H1 (cell line): ENCODE results near the gene GABRP. TPM values are rescaled to one million over a fixed set of nuclear protein-coding genes. Genes with fewer than 3 reads are reported as not detected.

Experiments used
- CTCF ChIA-PET: fragments of 300-600 bp; sonication (Branson Sonifier 250); formaldehyde crosslinking; loops from one replicate; lab custom pipeline; 2021; ENCODE audit not compliant: partially characterized antibody; lab: Charles Lee
- POLR2A ChIA-PET: fragments of 300-600 bp; sonication (Branson Sonifier 250); formaldehyde crosslinking; loops from one replicate; lab custom pipeline; 2021; ENCODE audit warnings: inconsistent platforms; ENCODE audit not compliant: partially characterized antibody; lab: Charles Lee
- DNase-seq, 2 experiments: peaks; one replicate each; pipeline versions ENCODE4 v3.0.0 to v3.0.0-alpha.2; 2010 to 2022; ENCODE audit warnings: low spot score in 2 of 2, low read depth in 1 of 2, mixed read lengths in 1 of 2
- FAIRE-seq: peaks from 2 replicates; lab custom pipeline; 2011; peaks lifted over from hg19 to GRCh38; lab: Jason Lieb, UNC
- H2AFZ ChIP-seq: 2 replicates; pipeline ENCODE4 v1.8.1; 2012; ENCODE audit warnings: low read length, inconsistent platforms
- H2AK5ac ChIP-seq: 2 replicates; pipeline ENCODE4 v1.6.1; 2013; ENCODE audit warnings: low read depth, low read length
- H2BK120ac ChIP-seq: replicated peaks from 2 replicates; pipeline ENCODE3; 2013; ENCODE audit warnings: low read depth, low read length, inconsistent platforms
- H2BK12ac ChIP-seq: 2 replicates; pipeline ENCODE4 v1.6.1; 2013; ENCODE audit warnings: low read depth, low read length
- H2BK15ac ChIP-seq: 2 replicates; pipeline ENCODE4 v1.6.1; 2013; ENCODE audit warnings: low read length
- H2BK20ac ChIP-seq: 2 replicates; pipeline ENCODE4 v1.6.1; 2013; ENCODE audit warnings: low read length
- H2BK5ac ChIP-seq: 2 replicates; pipeline ENCODE4 v1.6.1; 2013; ENCODE audit warnings: low read depth, low read length
- H3K14ac ChIP-seq: 2 replicates; pipeline ENCODE4 v1.6.1; 2013; ENCODE audit warnings: inconsistent platforms; ENCODE audit not compliant: insufficient read length
- H3K18ac ChIP-seq: 2 replicates; pipeline ENCODE4 v1.6.1; 2013; ENCODE audit warnings: low read length; ENCODE audit errors: extremely low read depth
- H3K23ac ChIP-seq: 2 replicates; pipeline ENCODE4 v1.6.1; 2013; ENCODE audit warnings: inconsistent platforms; ENCODE audit not compliant: insufficient read length
- H3K23me2 ChIP-seq: 2 replicates; pipeline ENCODE4 v1.6.1; 2013; ENCODE audit warnings: low read depth, low read length
- H3K27ac ChIP-seq: 2 replicates; pipeline ENCODE4 v1.6.1; 2011; ENCODE audit warnings: low read depth, low read length, inconsistent platforms
- H3K27me3 ChIP-seq, 4 experiments: replicated peaks in 1 of 4; 1 replicate in 1 of 4; 2 replicates in 3 of 4; pipeline versions ENCODE4 v1.6.1 to v1.8.1; 2011 to 2013; ENCODE audit warnings: low read length in 3 of 4, mild to moderate bottlenecking in 3 of 4, inconsistent platforms in 2 of 4, mixed read lengths in 2 of 4, moderate library complexity in 1 of 4; ENCODE audit not compliant: control insufficient read depth in 3 of 4, insufficient read depth in 3 of 4; ENCODE audit errors: extremely low read depth in 1 of 4
- H3K36me3 ChIP-seq, 4 experiments: 2 replicates each; pipeline versions ENCODE4 v1.6.1 to v1.8.1; 2011 to 2013; ENCODE audit warnings: mild to moderate bottlenecking in 4 of 4, low read length in 3 of 4, moderate library complexity in 2 of 4, control low read depth in 1 of 4, inconsistent platforms in 1 of 4; ENCODE audit not compliant: insufficient read depth in 4 of 4, control insufficient read depth in 2 of 4
- H3K4ac ChIP-seq: replicated peaks from 2 replicates; pipeline ENCODE3; 2013; ENCODE audit warnings: low read length, low read depth, mixed read lengths, inconsistent platforms; ENCODE audit not compliant: insufficient read length
- H3K4me1 ChIP-seq, 4 experiments: replicated peaks in 1 of 4; 1 replicate in 1 of 4; 2 replicates in 3 of 4; pipeline versions ENCODE4 v1.6.1 to v1.8.1; 2011 to 2013; ENCODE audit warnings: low read length in 3 of 4, inconsistent platforms in 2 of 4, mixed read lengths in 1 of 4; ENCODE audit not compliant: insufficient read depth in 4 of 4, control insufficient read depth in 3 of 4
- H3K4me2 ChIP-seq, 2 experiments: 2 replicates each; pipeline versions ENCODE4 v1.6.1 to v1.8.1; 2011 to 2013; ENCODE audit warnings: low read depth in 2 of 2, low read length in 2 of 2, control low read depth in 1 of 2, inconsistent platforms in 1 of 2, mild to moderate bottlenecking in 1 of 2; ENCODE audit not compliant: insufficient read depth in 1 of 2
- H3K4me3 ChIP-seq, 4 experiments: fragments of 200-600, 300-600 bp in 1 of 4; sonication (generic), shearing (Covaris generic), sonication (Bioruptor Twin) in 1 of 4; 2 replicates each; pipeline versions ENCODE4 v1.5.1 to v1.8.1; 2011 to 2016; ENCODE audit warnings: low read length in 4 of 4, low read depth in 3 of 4, control low read depth in 2 of 4, inconsistent platforms in 2 of 4, mild to moderate bottlenecking in 2 of 4, mixed read lengths in 1 of 4, moderate library complexity in 1 of 4; ENCODE audit not compliant: insufficient read depth in 2 of 4; ENCODE audit errors: extremely low read depth in 1 of 4
- H3K56ac ChIP-seq: replicated peaks from 2 replicates; pipeline ENCODE3; 2013; ENCODE audit warnings: low read depth, mild to moderate bottlenecking, mixed read lengths, low read length, inconsistent platforms; ENCODE audit not compliant: insufficient read length
- H3K79me1 ChIP-seq: 2 replicates; pipeline ENCODE4 v1.6.1; 2013; ENCODE audit warnings: low read depth, low read length, control low read depth
- H3K79me2 ChIP-seq, 2 experiments: 2 replicates each; pipeline versions ENCODE4 v1.6.1 to v1.8.1; 2012 to 2013; ENCODE audit warnings: low read length in 2 of 2, mild to moderate bottlenecking in 2 of 2, inconsistent platforms in 1 of 2; ENCODE audit not compliant: insufficient read depth in 2 of 2, control insufficient read depth in 1 of 2
- H3K9ac ChIP-seq, 4 experiments: replicated peaks in 1 of 4; 1 replicate in 1 of 4; 2 replicates in 3 of 4; pipeline versions ENCODE4 v1.6.1 to v1.8.1; 2011 to 2013; ENCODE audit warnings: low read depth in 3 of 4, low read length in 3 of 4, control low read depth in 2 of 4, mild to moderate bottlenecking in 2 of 4, moderate library complexity in 2 of 4, inconsistent platforms in 1 of 4; ENCODE audit errors: extremely low read depth in 1 of 4
- H3K9me3 ChIP-seq, 2 experiments: 2 replicates each; pipeline versions ENCODE4 v1.6.1 to v1.8.1; 2012 to 2013; ENCODE audit warnings: mild to moderate bottlenecking in 2 of 2, moderate library complexity in 2 of 2, control low read depth in 1 of 2, inconsistent platforms in 1 of 2, low read depth in 1 of 2, low read length in 1 of 2, mixed read lengths in 1 of 2; ENCODE audit not compliant: insufficient read depth in 2 of 2
- H4K20me1 ChIP-seq, 2 experiments: replicated peaks in 1 of 2; 2 replicates each; pipeline versions ENCODE3 to v1.8.1; 2011 to 2013; ENCODE audit warnings: inconsistent platforms in 2 of 2, low read length in 2 of 2, mild to moderate bottlenecking in 1 of 2; ENCODE audit not compliant: insufficient read depth in 2 of 2, control insufficient read depth in 1 of 2
- H4K5ac ChIP-seq: 2 replicates; pipeline ENCODE4 v1.6.1; 2013; ENCODE audit warnings: low read length, low read depth, mixed read lengths, inconsistent platforms; ENCODE audit not compliant: insufficient read length
- H4K8ac ChIP-seq: 2 replicates; pipeline ENCODE4 v1.8.0; 2013; ENCODE audit warnings: mild to moderate bottlenecking, moderate library complexity, low read length, inconsistent platforms; ENCODE audit not compliant: insufficient read depth; ENCODE audit errors: extremely low read depth
- H4K91ac ChIP-seq: replicated peaks from 2 replicates; pipeline ENCODE3; 2013; ENCODE audit warnings: low read length, mixed read lengths, inconsistent platforms; ENCODE audit not compliant: insufficient read length
- ASH2L ChIP-seq: fragments of 200-600, 300-600 bp; sonication (generic); IDR thresholded peaks from one replicate; pipeline ENCODE4 v1.7.1; 2017; ENCODE audit warnings: low read length
- BCL11A ChIP-seq, 2 experiments: IDR thresholded peaks; one replicate each; pipeline ENCODE4 v1.6.1; 2011; ENCODE audit warnings: low read depth in 2 of 2, low read length in 2 of 2, mild to moderate bottlenecking in 2 of 2
- CBX8 ChIP-seq: fragments of 300-800, 300-1000 bp; sonication (generic); IDR thresholded peaks from 2 replicates; pipeline ENCODE4 v1.7.1; 2016; ENCODE audit warnings: low read depth, low read length, borderline replicate concordance
- CHD1 ChIP-seq: IDR thresholded peaks from 2 replicates; pipeline ENCODE4 v1.6.1; 2012; ENCODE audit warnings: low read depth, low read length, improper control_type of control experiment
- EGR1 ChIP-seq: IDR thresholded peaks from 2 replicates; pipeline ENCODE4 v1.6.1; 2011; ENCODE audit warnings: low read depth, low read length, borderline replicate concordance
- FOSL1 ChIP-seq: IDR thresholded peaks from 2 replicates; pipeline ENCODE4 v1.6.1; 2011; ENCODE audit warnings: mild to moderate bottlenecking, low read depth, low read length, moderate library complexity; ENCODE audit not compliant: insufficient read depth
- HDAC2 ChIP-seq, 2 experiments: fragments of 300-600 bp in 1 of 2; sonication (generic) in 1 of 2; IDR thresholded peaks; 2 replicates each; pipeline ENCODE4 v1.6.1; 2011 to 2012; ENCODE audit warnings: low read depth in 2 of 2, low read length in 2 of 2, mild to moderate bottlenecking in 2 of 2, moderate library complexity in 2 of 2, borderline replicate concordance in 1 of 2, inconsistent platforms in 1 of 2
- KDM1A ChIP-seq: fragments of 200-600, 300-600 bp; sonication (generic); IDR thresholded peaks from 2 replicates; pipeline ENCODE4 v1.7.1; 2016; ENCODE audit warnings: mild to moderate bottlenecking, low read length, borderline replicate concordance
- MAFK ChIP-seq: IDR thresholded peaks from 2 replicates; pipeline ENCODE4 v1.6.1; 2012; ENCODE audit warnings: low read depth, mild to moderate bottlenecking, improper control_type of control experiment, low read length
- RFX5 ChIP-seq: IDR thresholded peaks from 2 replicates; pipeline ENCODE4 v1.6.1; 2011; ENCODE audit warnings: low read depth, low read length, improper control_type of control experiment, borderline replicate concordance
- TAF7 ChIP-seq: optimal IDR thresholded peaks from 2 replicates; pipeline ENCODE3; 2011; ENCODE audit warnings: low read depth, mild to moderate bottlenecking, inconsistent platforms, low read length, moderate library complexity, borderline replicate concordance
- YY1 ChIP-seq: IDR thresholded peaks from 2 replicates; pipeline ENCODE4 v1.6.1; 2011; ENCODE audit warnings: low read depth, mild to moderate bottlenecking, low read length
- WGBS, 2 experiments: shearing (Covaris generic) in 1 of 2; methylation state at CpG; one replicate each; pipeline versions ENCODE4 v1.1.6 to v1.1.7; 2013 to 2015; ENCODE audit warnings: low lambda C conversion rate in 2 of 2, mixed read lengths in 2 of 2, inconsistent platforms in 1 of 2, low coverage in 1 of 2, missing lambda C conversion rate in 1 of 2; ENCODE audit not compliant: insufficient replicate concordance in 2 of 2, insufficient coverage in 1 of 2, insufficient read length in 1 of 2; ENCODE audit errors: extremely low coverage in 1 of 2, missing lambda C conversion rate in 1 of 2; 5-methylcytosine and 5-hydroxymethylcytosine counted together
- polyA plus RNA-seq, 7 experiments: library from polyadenylated mRNA; depleted of rRNA in 3 of 7; stranded (reverse) in 5 of 7; unstranded in 2 of 7; fragments of >200 nt in 5 of 7; fragments of 200-250 nt in 2 of 7; gene quantifications; 1 replicate in 5 of 7; 2 replicates in 1 of 7; 4 replicates in 1 of 7; pipeline versions ENCODE4 v1.2.1 to v1.2.3, GENCODE V29; 2011 to 2013; ENCODE audit warnings: missing spikeins in 2 of 7, mixed read lengths in 2 of 7
- total RNA-seq: library from RNA; stranded (reverse); fragmentation: NEBNext Ultra II Directional; extraction: Animal tissue kit (Norgen Biotek cat#: 25700); gene quantifications from 2 replicates; pipeline ENCODE4 v1.2.1, GENCODE V29; 2021
- TF ChIP-seq, protein P1 (sequence below): IDR thresholded peaks from 2 replicates; pipeline ENCODE4 v1.6.1; 2012; ENCODE audit warnings: inconsistent platforms

GABRP gene
- total and polyA plus RNA-seq, 2 of the 8 experiments (the other 6 are each of a cell fraction or from before 2014, with no cell fraction given): 3.7 to 4.0 TPM

DNA sequence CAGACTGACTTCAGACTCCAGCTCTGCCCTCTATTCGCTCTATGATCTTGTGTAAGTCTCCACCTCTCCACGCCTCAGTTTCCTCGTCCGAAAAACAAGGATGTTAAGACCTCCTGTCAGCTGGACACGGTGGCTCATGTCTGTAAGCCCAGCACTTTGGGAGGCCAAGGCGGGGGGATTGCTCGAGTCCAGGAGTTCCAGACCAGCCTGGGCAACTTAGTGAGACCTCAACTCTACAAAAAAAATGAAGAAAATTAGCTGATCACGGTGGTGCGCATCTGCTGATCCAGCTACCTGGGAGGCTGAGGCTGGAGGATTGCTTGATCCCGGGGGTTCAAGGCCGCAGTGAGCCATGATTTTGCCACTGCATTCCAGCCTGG lies 36.6 kb upstream of the GABRP start:
- no peak overlapping the region for H3K56ac ChIP-seq
- peaks cover 3% of the 10 kb centered on the region; the same call in 1 of the 2 replicates for H3K23me2 ChIP-seq
- H4K20me1 ChIP-seq: no peaks in the 10 kb centered on the region
- no peak overlapping the region for H2AFZ ChIP-seq
- peak overlapping the region; percentile 62; the same call in 1 of the 2 replicates for H2BK15ac ChIP-seq
- H3K18ac ChIP-seq: peak overlapping the region; percentile 73
- H3K14ac ChIP-seq: no peak overlapping the region
- no peak overlapping the region; a peak in 1 of 7 replicates for H3K9ac ChIP-seq
- no peak overlapping the region for H4K5ac ChIP-seq
- ChIA-PET POLR2A (interaction anchor here (3.5 to 11.3 kb wide), 3 partner anchors 12 to 41 kb away, joined by 31 to 190 read pairs (median 123); partner anchors contain the start of gene GABRP), CTCF (interaction anchor here (0.7 to 21.2 kb wide), 8 partner anchors 13 to 1941 kb away, joined by 3 to 650 read pairs (median 44); partner anchors contain the start of gene GABRP)
- no peak overlapping the region for H3K23ac ChIP-seq
- H4K8ac ChIP-seq: no peak overlapping the region
- no peak for FAIRE-seq
- peak overlapping the region; percentile 53 for H4K91ac ChIP-seq
- no peaks in the 10 kb centered on the region for H3K9me3 ChIP-seq
- no peak overlapping the region for H3K4me3 ChIP-seq
- H2BK120ac ChIP-seq: no peak overlapping the region
- H2BK20ac ChIP-seq: peak overlapping the region; percentile 19
- no peak overlapping the region for H3K4ac ChIP-seq
- no peak overlapping the region for H3K4me2 ChIP-seq
- peak overlapping the region; percentile 76 for H2BK12ac ChIP-seq
- peak overlapping the region; percentile 90 for H2AK5ac ChIP-seq
- peak overlapping the region; percentile 92 for H2BK5ac ChIP-seq
- 88% methylated on average over 11 of the region's 11 CpGs; no CpG with 5 or more reads in 1 of the 2 experiments for WGBS, 2 experiments
- DNase-seq: peak in 1 of 2 experiments; percentile 37
- H3K36me3 ChIP-seq: no peaks in the 10 kb centered on the region
- H3K79me2 ChIP-seq: no peaks in the 10 kb centered on the region
- H3K4me1 ChIP-seq: peaks cover 4 to 23% (median 15%) of the 10 kb centered on the region in 4 experiments
- no peaks in the 10 kb centered on the region for H3K79me1 ChIP-seq
- no peaks in the 10 kb centered on the region; a peak in 1 of 7 replicates for H3K27me3 ChIP-seq
- 0 out of 2 replicates have a peak overlapping the region, but pooled peaks have one; percentile 47 for H3K27ac ChIP-seq
- TF ChIP-seq EGR1: no peak
- no peak for TF ChIP-seq FOSL1
- TF ChIP-seq YY1: no peak
- no peak for TF ChIP-seq KDM1A
- no peak for TF ChIP-seq ASH2L
- TF ChIP-seq RFX5: no peak
- TF ChIP-seq HDAC2 (IDR thresholded peaks at IDR 0.05; ENCODE audit: borderline replicate concordance in 1 of 2, low read depth in 2 of 2, low read length in 2 of 2): no peak
- TF ChIP-seq CBX8: no peak
- no peak for TF ChIP-seq MAFK
- TF ChIP-seq, protein P1, sequence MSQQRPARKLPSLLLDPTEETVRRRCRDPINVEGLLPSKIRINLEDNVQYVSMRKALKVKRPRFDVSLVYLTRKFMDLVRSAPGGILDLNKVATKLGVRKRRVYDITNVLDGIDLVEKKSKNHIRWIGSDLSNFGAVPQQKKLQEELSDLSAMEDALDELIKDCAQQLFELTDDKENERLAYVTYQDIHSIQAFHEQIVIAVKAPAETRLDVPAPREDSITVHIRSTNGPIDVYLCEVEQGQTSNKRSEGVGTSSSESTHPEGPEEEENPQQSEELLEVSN: no peak
- TF ChIP-seq TAF7: no peak
- no peak for TF ChIP-seq BCL11A (IDR thresholded peaks at IDR 0.05; ENCODE audit: low read depth in 2 of 2, low read length in 2 of 2)
- TF ChIP-seq CHD1: no peak
